Measurements from ENCODE around the gene TSPOAP1. TPM values are rescaled to one million over a fixed set of nuclear protein-coding genes. Genes with fewer than 3 reads are reported as not detected.

The TSPOAP1 gene
- total RNA-seq, 2 experiments from 2014 or later = 13.7 to 15.4 TPM

GRCh38 chr17:58338841-58339754 is 10.5 kb upstream of the TSPOAP1 start:
- Mint-ChIP-seq H3K9me3 (peaks cover 2% of the 10 kb centered on the region), H3K4me1 (peaks cover 57% of the 10 kb centered on the region), H3K27me3 (no peaks in the 10 kb centered on the region), H3K27ac (peak overlapping the region; percentile 100), H3K4me3 (peak overlapping the region; percentile 100), H3K36me3 (peaks cover 74% of the 10 kb centered on the region)
- DNase-seq = peak; percentile 83

- H3K4me1 Mint-ChIP-seq = peaks cover 52% of the 10 kb centered on the region
- H3K36me3 Mint-ChIP-seq = peaks cover 69% of the 10 kb centered on the region
- DNase-seq = peak; percentile 62
- peak overlapping the region; percentile 100 for H3K27ac Mint-ChIP-seq
- no peaks in the 10 kb centered on the region for H3K27me3 Mint-ChIP-seq
- peaks cover 2% of the 10 kb centered on the region for H3K9me3 Mint-ChIP-seq
- H3K4me3 Mint-ChIP-seq = peak overlapping the region; percentile 100
Measured at GRCh38 chr17:58338454-58338840, 9.9 kb upstream of the TSPOAP1 start.

GRCh38 chr17:58337600-58338453 is 9.2 kb upstream of the TSPOAP1 start:
- Mint-ChIP-seq H3K36me3 (peaks cover 66% of the 10 kb centered on the region), H3K9me3 (peaks cover 2% of the 10 kb centered on the region), H3K27me3 (peaks cover 4% of the 10 kb centered on the region), H3K27ac (peak overlapping the region; percentile 100), H3K4me1 (peaks cover 46% of the 10 kb centered on the region), H3K4me3 (peak overlapping the region; percentile 100)
- peak; percentile 97 for DNase-seq

GRCh38 chr17:58337210-58337599 is 8.6 kb upstream of the TSPOAP1 start:
- H3K27ac Mint-ChIP-seq = peak overlapping the region; percentile 100
- H3K4me1 Mint-ChIP-seq = peaks cover 42% of the 10 kb centered on the region
- DNase-seq = peak; percentile 54
- peak overlapping the region; percentile 100 for H3K4me3 Mint-ChIP-seq
- H3K27me3 Mint-ChIP-seq = peaks cover 6% of the 10 kb centered on the region
- peaks cover 3% of the 10 kb centered on the region for H3K9me3 Mint-ChIP-seq
- H3K36me3 Mint-ChIP-seq = peaks cover 64% of the 10 kb centered on the region

- peaks cover 12% of the 10 kb centered on the region for H3K27me3 Mint-ChIP-seq
- DNase-seq = no peak
- H3K27ac Mint-ChIP-seq = peak overlapping the region; percentile 100
- peaks cover 4% of the 10 kb centered on the region for H3K9me3 Mint-ChIP-seq
- peak overlapping the region; percentile 100 for H3K4me3 Mint-ChIP-seq
- H3K4me1 Mint-ChIP-seq = peaks cover 43% of the 10 kb centered on the region
- H3K36me3 Mint-ChIP-seq = peaks cover 64% of the 10 kb centered on the region
Measured at GRCh38 chr17:58336456-58337209, 8.0 kb upstream of the TSPOAP1 start.

GRCh38 chr17:58335779-58336455 is 7.3 kb upstream of the TSPOAP1 start:
- Mint-ChIP-seq H3K27ac (peak overlapping the region; percentile 100), H3K36me3 (peaks cover 66% of the 10 kb centered on the region), H3K27me3 (peaks cover 19% of the 10 kb centered on the region), H3K4me3 (peak overlapping the region; percentile 100), H3K9me3 (peaks cover 9% of the 10 kb centered on the region), H3K4me1 (peaks cover 49% of the 10 kb centered on the region)
- DNase-seq = peak; percentile 74

GRCh38 chr17:58335061-58335731 is 6.6 kb upstream of the TSPOAP1 start:
- Mint-ChIP-seq H3K27me3 (peaks cover 26% of the 10 kb centered on the region), H3K27ac (peak overlapping the region; percentile 100), H3K36me3 (peaks cover 66% of the 10 kb centered on the region), H3K4me3 (peak overlapping the region; percentile 100), H3K4me1 (peaks cover 48% of the 10 kb centered on the region), H3K9me3 (peaks cover 10% of the 10 kb centered on the region)
- peak; percentile 62 for DNase-seq

- H3K27me3 Mint-ChIP-seq = peaks cover 29% of the 10 kb centered on the region
- no peak for DNase-seq
- H3K9me3 Mint-ChIP-seq = peaks cover 10% of the 10 kb centered on the region
- H3K4me3 Mint-ChIP-seq = peak overlapping the region; percentile 100
- H3K4me1 Mint-ChIP-seq = peaks cover 48% of the 10 kb centered on the region
- peaks cover 64% of the 10 kb centered on the region for H3K36me3 Mint-ChIP-seq
- H3K27ac Mint-ChIP-seq = peak overlapping the region; percentile 100
Measured at GRCh38 chr17:58334661-58335060, 6.1 kb upstream of the TSPOAP1 start.

- Mint-ChIP-seq H3K27ac (peak overlapping the region; percentile 100), H3K36me3 (peaks cover 63% of the 10 kb centered on the region), H3K9me3 (peaks cover 10% of the 10 kb centered on the region), H3K27me3 (peaks cover 33% of the 10 kb centered on the region), H3K4me1 (peaks cover 52% of the 10 kb centered on the region), H3K4me3 (peak overlapping the region; percentile 100)
- DNase-seq = no peak
Measured at GRCh38 chr17:58334256-58334655, 5.7 kb upstream of the TSPOAP1 start.

- Mint-ChIP-seq H3K4me1 (peaks cover 57% of the 10 kb centered on the region), H3K27ac (peak overlapping the region; percentile 100), H3K4me3 (peak overlapping the region; percentile 100), H3K36me3 (peaks cover 63% of the 10 kb centered on the region), H3K27me3 (peaks cover 38% of the 10 kb centered on the region), H3K9me3 (peaks cover 10% of the 10 kb centered on the region)
- peak; percentile 56 for DNase-seq
Measured at GRCh38 chr17:58333736-58334207, 5.2 kb upstream of the TSPOAP1 start.

- peaks cover 45% of the 10 kb centered on the region for H3K27me3 Mint-ChIP-seq
- H3K9me3 Mint-ChIP-seq = peaks cover 10% of the 10 kb centered on the region
- H3K36me3 Mint-ChIP-seq = peaks cover 61% of the 10 kb centered on the region
- H3K27ac Mint-ChIP-seq = peak overlapping the region; percentile 100
- peaks cover 59% of the 10 kb centered on the region for H3K4me1 Mint-ChIP-seq
- peak overlapping the region; percentile 100 for H3K4me3 Mint-ChIP-seq
- DNase-seq = peak; percentile 81
Measured at GRCh38 chr17:58332778-58333735, 4.5 kb upstream of the TSPOAP1 start.

GRCh38 chr17:58331815-58332777 is 3.5 kb upstream of the TSPOAP1 start:
- Mint-ChIP-seq H3K9me3 (peaks cover 10% of the 10 kb centered on the region), H3K4me3 (peak overlapping the region; percentile 100), H3K36me3 (peaks cover 61% of the 10 kb centered on the region), H3K27me3 (peaks cover 47% of the 10 kb centered on the region), H3K27ac (peak overlapping the region; percentile 100), H3K4me1 (peaks cover 62% of the 10 kb centered on the region)
- DNase-seq = peak; percentile 93

Measured in activated naive CD8-positive, alpha-beta T cell treated with anti-CD3 and anti-CD28 coated beads for 36 hours (primary cell).